ENCODE data around the gene PLPPR1.
"Not testable (repeated sequence)": the region's sequence is repeated elsewhere in the genome, so short reads cannot be mapped to it uniquely, and the experiment has no call there.

The PLPPR1 gene

DNA sequence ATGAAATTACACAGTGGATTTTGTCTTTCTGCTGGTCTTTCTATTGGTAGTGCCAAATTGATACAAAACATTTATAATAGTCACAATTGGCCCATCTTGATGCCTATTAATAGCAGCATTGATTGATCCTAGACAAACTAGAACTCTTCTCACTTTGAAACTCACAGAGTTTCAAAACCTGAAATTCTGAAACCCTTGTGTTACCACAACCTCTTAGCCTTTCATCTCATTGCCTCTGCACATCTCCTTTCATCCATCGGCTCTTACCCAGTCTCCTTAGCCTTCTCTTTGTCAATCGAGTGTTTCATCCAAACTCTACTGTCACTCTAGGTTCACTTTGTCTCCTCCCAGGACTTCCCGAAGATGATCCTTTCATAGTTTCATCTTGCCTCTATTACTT lies 22.1 kb downstream of the PLPPR1 start:
- no peak for DNase-seq

- DNase-seq: no peak
Observed at GRCh38 chr9:101054657-101055056, 26.1 kb downstream of the PLPPR1 start.

DNA sequence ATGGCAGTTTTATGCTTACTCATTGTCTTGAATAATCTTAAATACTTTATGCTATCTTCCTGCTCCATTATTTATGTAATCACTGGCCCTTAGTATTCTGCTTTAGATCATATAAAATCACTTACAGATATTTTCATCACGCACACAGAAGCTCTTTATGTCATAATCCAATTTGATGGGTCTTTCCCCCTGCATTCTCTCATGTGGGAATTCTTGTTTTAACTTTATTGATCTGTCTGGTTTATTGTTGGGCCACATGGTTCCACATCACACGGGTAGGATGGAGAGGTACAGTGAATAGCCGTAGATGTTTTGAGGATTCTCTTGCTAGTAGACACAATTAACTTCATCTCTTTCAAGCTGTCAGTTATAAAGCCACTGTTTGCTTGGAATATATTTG lies 27.0 kb downstream of the PLPPR1 start:
- DNase-seq: no peak

DNA sequence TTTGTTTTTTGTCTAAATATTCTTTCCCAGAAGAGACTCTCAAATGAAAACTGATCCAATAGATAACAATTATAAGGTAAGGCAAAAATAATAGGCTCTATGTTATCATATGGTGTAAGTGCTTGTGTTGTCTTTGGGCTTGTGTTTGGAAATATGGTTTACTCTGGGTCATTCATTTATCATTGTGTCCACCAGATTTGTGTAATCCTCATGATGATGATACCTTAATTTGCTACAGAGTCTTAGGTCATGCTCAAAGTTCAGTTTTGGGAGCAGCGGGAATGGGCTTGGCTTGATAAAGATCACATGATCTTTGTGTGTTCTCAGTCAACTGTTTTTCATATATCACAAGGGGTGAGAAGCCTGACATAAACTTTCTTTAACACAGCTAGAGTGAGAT lies 34.2 kb downstream of the PLPPR1 start:
- DNase-seq: no peak

- no peak for DNase-seq
Observed at GRCh38 chr9:101063192-101063591, 34.7 kb downstream of the PLPPR1 start.

DNA sequence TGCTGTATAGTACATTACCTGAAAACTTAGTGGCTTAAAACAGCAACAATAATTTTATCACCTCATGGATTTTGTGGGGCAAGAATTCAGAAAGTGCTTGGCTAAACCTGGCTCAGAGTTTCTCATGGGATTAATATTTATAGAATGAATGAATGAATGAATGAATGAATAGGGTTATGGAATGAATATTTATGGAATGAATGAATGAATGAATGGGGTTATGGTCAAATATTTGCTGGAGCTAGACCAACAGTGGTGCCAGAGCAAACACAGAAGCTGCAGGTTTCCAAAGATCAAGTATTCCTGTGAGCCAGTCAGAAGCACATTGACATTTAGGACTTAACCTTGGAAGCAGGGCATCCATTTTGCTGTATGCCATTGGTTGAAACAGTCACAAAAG lies 35.7 kb downstream of the PLPPR1 start:
- no peak for DNase-seq

DNA sequence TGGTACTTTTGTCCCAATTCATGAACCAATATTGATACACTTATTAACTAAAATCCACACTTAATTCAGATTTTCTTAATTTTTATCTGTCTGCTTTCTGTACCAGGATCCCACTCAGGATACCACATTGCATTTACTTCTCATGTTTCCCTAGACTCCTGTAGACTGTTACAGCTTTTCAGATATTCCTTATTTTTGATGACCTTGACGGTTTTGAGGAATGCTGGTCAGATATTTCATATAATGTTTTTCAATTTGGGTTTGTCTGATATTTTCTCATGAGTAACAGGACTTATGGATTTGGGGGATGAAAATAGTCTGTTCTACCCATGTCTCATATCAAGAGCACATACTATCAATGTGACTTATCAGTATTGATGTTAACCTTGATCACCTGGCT lies 37.4 kb downstream of the PLPPR1 start:
- no peak for DNase-seq

- no peak for DNase-seq
Observed at GRCh38 chr9:101068696-101069095, 40.2 kb downstream of the PLPPR1 start.

- DNase-seq: no peak
Observed at GRCh38 chr9:101072259-101072658, 43.7 kb downstream of the PLPPR1 start.

DNA sequence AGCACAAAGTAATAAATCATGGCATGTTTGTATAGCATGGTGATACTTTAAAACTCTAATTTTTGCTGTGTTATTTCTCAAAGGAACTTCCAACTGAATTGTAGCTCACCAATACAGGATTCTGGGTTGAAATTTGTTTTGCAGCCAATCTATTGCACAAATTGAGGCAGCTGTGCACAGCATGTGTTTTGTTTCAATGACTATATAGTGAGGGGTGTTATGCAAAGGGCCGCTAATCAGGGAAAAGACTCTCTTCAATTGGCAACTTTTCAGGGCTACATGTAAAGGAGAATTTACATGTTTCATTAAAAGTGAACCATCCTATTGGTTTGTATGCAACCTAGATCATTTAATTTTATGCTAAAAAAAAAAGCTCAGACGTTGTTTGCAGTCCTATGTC lies 44.6 kb downstream of the PLPPR1 start:
- no peak for DNase-seq

DNA sequence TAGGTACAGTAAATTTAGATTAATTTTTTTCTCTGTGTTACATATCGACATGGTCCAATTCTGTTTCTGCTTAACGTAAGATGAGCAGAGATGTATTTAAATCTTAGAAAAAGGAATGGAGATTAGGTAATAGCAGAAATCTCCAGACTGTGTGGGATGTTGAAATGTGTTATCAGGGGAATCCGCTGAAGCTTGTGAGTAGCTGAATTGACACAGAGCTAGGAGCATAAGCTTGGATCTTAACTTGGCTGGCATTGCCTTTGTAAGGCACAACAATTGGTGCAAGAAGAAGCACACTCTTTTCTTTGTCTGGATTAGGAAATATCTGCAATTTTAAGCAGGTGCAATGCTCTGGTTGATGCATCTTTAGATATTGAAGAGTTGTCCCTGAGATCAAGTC lies 53.1 kb downstream of the PLPPR1 start:
- no peak for DNase-seq

GRCh38 chr9:101083448-101084202 lies 55.1 kb downstream of the PLPPR1 start:
- no peak for DNase-seq

DNA sequence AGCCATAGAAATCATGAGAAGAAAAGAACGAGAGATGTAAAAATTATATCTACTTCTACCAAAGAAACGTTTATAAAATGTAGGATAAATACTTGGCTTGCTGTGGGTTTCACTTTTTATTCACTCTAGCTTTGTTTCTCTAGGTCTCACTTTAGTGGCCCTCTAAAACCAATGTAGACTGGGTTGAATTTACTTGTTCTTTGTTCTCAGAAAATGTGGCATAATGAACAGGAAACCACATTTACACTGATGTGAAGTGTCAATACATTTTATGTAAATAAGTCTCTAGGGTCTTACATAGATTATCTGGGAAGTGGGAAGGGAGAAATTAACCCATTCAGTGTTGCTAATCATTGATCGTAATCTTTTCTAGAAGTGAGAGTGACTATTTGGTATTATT lies 58.9 kb downstream of the PLPPR1 start:
- peak; percentile 38 for DNase-seq

- DNase-seq: no peak
Observed at GRCh38 chr9:101092922-101093321, 64.4 kb downstream of the PLPPR1 start.

DNA sequence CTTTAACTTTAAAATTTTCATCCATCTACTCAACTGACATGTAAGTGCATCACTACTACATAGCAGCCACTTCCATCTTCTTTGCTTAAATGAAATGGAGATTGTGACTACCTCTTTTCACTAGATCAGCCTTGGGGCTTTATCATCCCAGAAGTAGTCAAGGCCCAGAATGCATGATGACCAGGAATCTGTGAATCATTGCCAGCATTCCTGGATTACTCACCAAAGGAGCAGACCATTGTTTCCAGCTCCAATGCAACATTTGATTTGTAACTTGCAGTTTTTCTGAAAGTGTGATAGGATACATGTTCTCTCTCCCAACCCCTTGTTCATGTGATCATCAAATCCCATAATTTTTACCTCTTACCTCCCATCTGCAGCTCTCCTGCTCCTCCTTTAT lies 65.1 kb downstream of the PLPPR1 start:
- DNase-seq: no peak

DNA sequence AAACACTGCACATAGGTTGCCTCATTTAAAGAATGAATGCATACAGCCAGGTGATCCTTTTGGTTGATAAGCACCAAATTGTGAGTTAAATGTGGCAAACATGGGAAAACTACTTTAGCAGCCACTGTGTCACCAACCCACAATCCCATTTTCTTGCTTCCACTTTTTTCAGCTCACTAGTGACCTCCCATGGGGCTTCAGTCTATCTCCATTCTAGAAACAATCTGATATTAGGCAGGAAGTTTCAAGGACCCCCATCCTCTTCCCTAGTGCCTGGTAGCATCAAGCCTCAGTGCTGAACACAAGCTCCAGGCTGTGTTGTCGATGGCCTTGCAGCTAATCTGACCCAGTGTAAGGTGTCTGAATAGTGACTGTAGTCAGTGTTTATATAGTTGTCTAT lies 66.2 kb downstream of the PLPPR1 start:
- DNase-seq: no peak

GRCh38 chr9:101097210-101097609 lies 68.7 kb downstream of the PLPPR1 start:
- DNase-seq: no peak

DNA sequence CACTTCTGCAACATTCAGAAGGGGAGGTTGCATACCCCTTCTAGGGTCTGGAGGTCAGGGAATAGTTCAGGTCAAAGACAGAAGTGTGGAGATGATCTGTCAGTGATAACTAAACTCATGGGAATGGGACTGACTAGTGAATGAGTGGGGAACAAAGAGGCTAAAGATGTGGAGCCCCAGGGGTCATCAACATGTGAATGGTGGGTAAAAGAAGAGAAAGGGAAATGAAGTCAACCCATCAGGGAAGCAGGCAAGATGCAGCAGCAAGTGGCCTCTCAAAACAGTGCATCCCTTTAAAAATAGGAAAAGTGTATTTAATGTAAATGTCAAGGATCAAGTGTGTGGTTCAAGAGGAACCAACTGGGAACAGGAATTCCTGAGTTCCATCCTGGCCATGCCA lies 69.9 kb downstream of the PLPPR1 start:
- no peak for DNase-seq

- no peak for DNase-seq
Observed at GRCh38 chr9:101114317-101114716, 85.8 kb downstream of the PLPPR1 start.

DNA sequence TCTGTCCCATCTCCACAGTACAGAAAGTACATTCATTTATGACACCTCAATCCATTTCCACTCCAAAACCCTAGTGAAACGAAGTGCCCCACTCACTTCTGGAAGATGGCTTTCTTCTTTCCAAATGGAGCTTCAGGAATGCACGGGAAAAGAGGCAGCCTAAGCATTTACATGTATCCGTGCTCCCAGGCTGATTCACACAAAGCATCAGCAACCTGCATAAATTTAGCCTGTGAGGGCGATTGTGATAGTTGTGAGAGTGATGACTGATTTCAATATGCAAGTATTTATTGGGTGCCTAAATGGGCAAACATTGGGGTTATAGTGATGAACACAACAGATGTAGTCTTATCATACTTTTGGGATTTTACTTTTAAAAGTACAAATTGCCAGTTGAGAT lies 86.6 kb downstream of the PLPPR1 start:
- DNase-seq: no peak

DNA sequence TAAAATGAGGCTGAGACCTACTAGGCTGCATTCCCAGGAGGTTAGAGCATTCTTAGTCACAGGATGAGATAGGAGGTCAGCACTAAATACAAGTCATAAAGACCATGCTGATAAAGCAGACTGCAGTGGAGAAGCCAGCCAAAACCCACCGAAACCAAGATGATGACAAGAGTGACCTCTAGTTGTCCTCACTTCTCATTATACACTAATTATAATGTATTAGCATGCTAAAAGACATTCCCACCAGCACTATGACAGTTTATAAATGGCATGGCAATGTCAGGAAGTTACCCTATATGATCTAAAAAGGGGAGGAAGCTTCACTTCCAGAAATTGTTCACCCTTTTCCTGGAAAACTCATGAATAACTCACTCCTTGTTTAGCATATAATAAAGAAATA lies 88.6 kb downstream of the PLPPR1 start:
- no peak for DNase-seq

DNA sequence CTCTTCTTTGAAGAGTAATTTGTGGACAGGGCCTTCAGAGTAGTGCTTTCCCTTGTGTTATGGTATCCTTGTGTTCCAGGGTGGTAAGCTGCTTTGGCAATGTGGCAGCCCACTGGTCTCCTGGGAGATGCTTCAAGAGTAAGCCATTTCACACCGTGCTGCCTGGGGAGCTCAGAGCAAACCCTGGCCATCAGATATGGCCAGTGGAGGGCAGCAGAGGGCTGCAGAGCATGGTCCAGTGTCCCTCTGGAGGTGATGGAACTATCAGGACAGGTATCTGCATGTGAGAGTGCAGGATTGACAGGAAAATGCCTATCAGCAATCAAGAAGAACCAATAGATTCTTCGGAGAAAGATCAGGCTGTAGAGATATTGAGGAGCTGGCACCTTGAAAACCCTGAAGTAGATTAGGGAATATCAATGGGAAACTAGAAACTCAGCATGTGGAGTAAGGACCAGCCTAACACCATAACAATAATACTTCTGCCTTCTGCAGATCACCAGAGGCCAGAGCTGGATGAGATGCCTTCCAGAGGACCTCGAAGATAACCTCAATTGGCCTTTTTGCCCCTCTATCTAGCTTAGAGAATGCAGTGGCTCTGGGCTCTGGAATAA lies 90.8 kb downstream of the PLPPR1 start:
- peak; percentile 53 for DNase-seq

- no peak for DNase-seq
Observed at GRCh38 chr9:101121836-101122399, 93.4 kb downstream of the PLPPR1 start.

- no peak for DNase-seq
Observed at GRCh38 chr9:101126556-101126955, 98.0 kb downstream of the PLPPR1 start.

GRCh38 chr9:101127369-101127768 lies 98.8 kb downstream of the PLPPR1 start:
- DNase-seq: not testable (repeated sequence)

Measured in NCI-H748 treated with DMSO at 0.1 percent for 48 hours (cell line).